A549 (cell line): ENCODE results near the gene MS4A8. TPM values are rescaled to one million over a fixed set of nuclear protein-coding genes. Genes with fewer than 3 reads are reported as not detected.
"Not testable (repeated sequence)": the region's sequence is repeated elsewhere in the genome, so short reads cannot be mapped to it uniquely, and the experiment has no call there.

Source experiments
- ATAC-seq, 2 experiments: fragments of 200-7000 bp in 1 of 2; fragments of >200 bp in 1 of 2; cut with Nextera tagmentation in 1 of 2; cut with Tn5 transposase in 1 of 2; 3 replicates each; pipeline versions ENCODE4 v1.8.0 to v1.9.1; 2018 to 2020; ENCODE audit warnings: mild to moderate bottlenecking in 1 of 2, moderate library complexity in 1 of 2
- CTCF ChIA-PET: fragments of 300-600 bp; sonication (Branson Sonifier 250); formaldehyde crosslinking; extraction: SDS; loops from one replicate; lab custom pipeline; 2021; ENCODE audit warnings: antibody characterized with exemption, inconsistent platforms; lab: Yijun Ruan, JAX
- POLR2A ChIA-PET: fragments of 350-600 bp; formaldehyde crosslinking; extraction: SDS; loops from one replicate; lab custom pipeline; 2021; ENCODE audit warnings: antibody characterized with exemption, inconsistent platforms; lab: Yijun Ruan, JAX
- DNase-seq, 2 experiments: peaks; one replicate each; pipeline versions ENCODE4 v3.0.0 to v3.0.0-alpha.2; 2011 to 2016; ENCODE audit warnings: low read depth in 1 of 2, low spot score in 1 of 2
- FAIRE-seq: peaks from 2 replicates; lab custom pipeline; 2011; peaks lifted over from hg19 to GRCh38; lab: Jason Lieb, UNC
- H3K27ac ChIP-seq, 2 experiments: fragments of >200 bp; sonication (Bioruptor Twin); formaldehyde crosslinking; 3 replicates each; pipeline ENCODE4 v1.5.1; 2016 to 2017
- H3K4me1 ChIP-seq: fragments of >200 bp; sonication (Bioruptor Twin); formaldehyde crosslinking; 3 replicates; pipeline ENCODE4 v1.6.1; 2016
- H3K4me2 ChIP-seq: fragments of >200 bp; sonication (Bioruptor Twin); formaldehyde crosslinking; 3 replicates; pipeline ENCODE4 v1.6.1; 2016
- H3K4me3 ChIP-seq: fragments of >200 bp; sonication (Bioruptor Twin); formaldehyde crosslinking; 3 replicates; pipeline ENCODE4 v1.5.1; 2016
- H3K9me3 ChIP-seq: fragments of >200 bp; sonication (Bioruptor Twin); formaldehyde crosslinking; 3 replicates; pipeline ENCODE4 v1.6.1; 2016
- CBX2 ChIP-seq: fragments of 200-600 bp; sonication (generic); IDR thresholded peaks from 2 replicates; pipeline ENCODE4 v1.6.1; 2016; ENCODE audit warnings: low read depth, mild to moderate bottlenecking, borderline replicate concordance
- CEBPB ChIP-seq, 2 experiments: fragments of >200 bp in 1 of 2; sonication (Bioruptor Twin) in 1 of 2; formaldehyde crosslinking in 1 of 2; IDR thresholded peaks; 2 replicates each; pipeline ENCODE4 v1.6.1; 2012 to 2016
- CTCF ChIP-seq: fragments of >200 bp; sonication (Bioruptor Twin); formaldehyde crosslinking; IDR thresholded peaks from 3 replicates; pipeline ENCODE4 v1.5.1; 2016
- EHF ChIP-seq: fragments of 250-450 bp; sonication (Bioruptor Pico); IDR thresholded peaks from 2 replicates; pipeline ENCODE4 v1.5.0; 2020; ENCODE audit warnings: mild to moderate bottlenecking
- EHMT2 ChIP-seq: fragments of 200-600 bp; sonication (generic); IDR thresholded peaks from 2 replicates; pipeline ENCODE4 v1.6.1; 2016; ENCODE audit warnings: antibody characterized with exemption, low read depth, mild to moderate bottlenecking, moderate library complexity
- FOSL2 ChIP-seq, 2 experiments: fragments of 450-650 bp in 1 of 2; fragments of >200 bp in 1 of 2; sonication (Bioruptor Twin) in 1 of 2; formaldehyde crosslinking; IDR thresholded peaks; 2 replicates each; pipeline versions ENCODE4 v1.5.0 to v1.6.1; 2016 to 2020; ENCODE audit warnings: mild to moderate bottlenecking in 1 of 2, moderate library complexity in 1 of 2
- GATA3 ChIP-seq: IDR thresholded peaks from 2 replicates; pipeline ENCODE4 v1.6.1; 2012; ENCODE audit warnings: borderline replicate concordance
- HES2 ChIP-seq: fragments of >200 bp; sonication (Bioruptor Twin); formaldehyde crosslinking; IDR thresholded peaks from 2 replicates; pipeline ENCODE4 v1.6.1; 2016
- MAFK ChIP-seq: fragments of 450-650 bp; IDR thresholded peaks from 2 replicates; pipeline ENCODE4 v1.6.1; 2014; ENCODE audit not compliant: partially characterized antibody
- MAZ ChIP-seq: fragments of 150-350 bp; IDR thresholded peaks from 2 replicates; pipeline ENCODE4 v1.6.1; 2014; ENCODE audit warnings: antibody characterized with exemption, low read depth, low read length, borderline replicate concordance
- RAD21 ChIP-seq, 2 experiments: fragments of >200 bp in 1 of 2; sonication (Bioruptor Twin) in 1 of 2; formaldehyde crosslinking in 1 of 2; IDR thresholded peaks in 1 of 2; conservative IDR thresholded peaks in 1 of 2; 2 replicates in 1 of 2; 3 replicates in 1 of 2; pipeline ENCODE4 v1.6.1; 2012 to 2018; ENCODE audit warnings: inconsistent platforms in 1 of 2
- RCOR1 ChIP-seq: fragments of 150-350 bp; IDR thresholded peaks from 2 replicates; pipeline ENCODE4 v1.6.1; 2014; ENCODE audit warnings: antibody characterized with exemption, low read length, low read depth
- SREBF2 ChIP-seq: fragments of 450-650 bp; IDR thresholded peaks from 2 replicates; pipeline ENCODE4 v1.6.1; 2014; ENCODE audit warnings: mild to moderate bottlenecking, moderate library complexity
- ZSCAN20 ChIP-seq: fragments of 250-450 bp; sonication (Bioruptor Pico); IDR thresholded peaks from 2 replicates; pipeline ENCODE4 v1.8.0; 2022; ENCODE audit warnings: mild to moderate bottlenecking, moderate library complexity
- whole genome bisulfite sequencing: methylation state at CpG from one replicate; pipeline ENCODE4 v1.1.6; 2017; ENCODE audit errors: missing lambda C conversion rate; 5-methylcytosine and 5-hydroxymethylcytosine counted together
- polyA plus RNA-seq, 4 experiments: library from polyadenylated mRNA; depleted of rRNA in 3 of 4; stranded (reverse); fragments of >200 nt; fragmentation: RNase III in 1 of 4; extraction: RNeasy Plus Mini Kit Qiagen cat#74134 plus additional on column Dnase treatment in 1 of 4; gene quantifications; 2 replicates in 3 of 4; 3 replicates in 1 of 4; pipeline ENCODE4 v1.2.3, GENCODE V29; 2011 to 2017

Gene MS4A8
- polyA plus RNA-seq, 2 of the 4 experiments (the other 2 are of a cell fraction): not detected

- Histone ChIP-seq H3K4me3 (no peak within 1 kb of the TSS), H3K4me1 (no peaks in the 10 kb centered on the region), H3K9me3 (no peaks in the 10 kb centered on the region), H3K27ac (no peak within 1 kb of the TSS), H3K4me2 (no peak within 1 kb of the TSS)
- FAIRE-seq (no peak), ATAC-seq (peak; percentile 67 to 85; a peak in 5 of 6 replicates), DNase-seq (peak; percentile 41 to 53)
- TF ChIP-seq EHF (CRISPR knock-in tag): no peak
- TF ChIP-seq HES2: no peak
- TF ChIP-seq CTCF: peak; percentile 33
- TF ChIP-seq RAD21 (conservative IDR thresholded peaks at IDR 0.05 in 1 of 2, IDR thresholded peaks at IDR 0.05 in 1 of 2): peak; percentile 17 to 19; a peak in 1 of 5 replicates
- CTCF ChIA-PET: interaction anchor here (0.7 to 1.8 kb wide), 7 partner anchors 10 to 412 kb away, joined by 3 to 8 read pairs (median 3); no protein-coding TSS in a partner anchor
- POLR2A ChIA-PET: no interaction called here
- 35% methylated on average over 14 of the region's 14 CpGs for WGBS
Measured at GRCh38 chr11:60756307-60757032, 57.1 kb downstream of the MS4A8 start, which contains the start of gene MS4A15. Gene MS4A15, plus strand, starts transcription at chr11:60756867. Its CDS starts 6,867 bp downstream, at chr11:60763734.

GRCh38 chr11:60757231-60757800 lies 57.9 kb downstream of the MS4A8 start:
- ChIA-PET CTCF (interaction anchor here (1.1 to 1.8 kb wide), 6 partner anchors 9 to 412 kb away, joined by 3 to 8 read pairs (median 4); no protein-coding TSS in a partner anchor), POLR2A (no interaction called here)
- no peak for ATAC-seq
- whole genome bisulfite sequencing: 45% methylated on average over 19 of the region's 19 CpGs
- Histone ChIP-seq H3K4me2 (no peak overlapping the region), H3K4me3 (no peak overlapping the region), H3K4me1 (no peaks in the 10 kb centered on the region), H3K27ac (no peak overlapping the region), H3K9me3 (no peaks in the 10 kb centered on the region)
- no peak for DNase-seq
- TF ChIP-seq MAZ (no peak), ZSCAN20 (CRISPR knock-in tag) (no peak), SREBF2 (no peak), CBX2 (no peak), FOSL2 (IDR thresholded peaks at IDR 0.05) (no peak), FOSL2 (CRISPR knock-in tag; IDR thresholded peaks at IDR 0.05) (no peak), RCOR1 (no peak), EHMT2 (no peak), GATA3 (no peak), CEBPB (IDR thresholded peaks at IDR 0.05) (no peak)
- no peak for FAIRE-seq

GRCh38 chr11:60758671-60759070 lies 59.3 kb downstream of the MS4A8 start:
- H3K4me2 ChIP-seq, H3K9me3 ChIP-seq, H3K4me3 ChIP-seq, FAIRE-seq, H3K27ac ChIP-seq, ATAC-seq, POLR2A ChIA-PET, DNase-seq, H3K4me1 ChIP-seq: not testable (repeated sequence)
- 55% methylated on average over 4 of the region's 4 CpGs for WGBS
- CTCF ChIA-PET: interaction anchor here (1.5 kb wide), 1 partner anchor 17 kb away, joined by 9 read pairs; no protein-coding TSS in a partner anchor

GRCh38 chr11:60759438-60760225 lies 60.2 kb downstream of the MS4A8 start:
- H3K27ac ChIP-seq, FAIRE-seq, H3K4me1 ChIP-seq, H3K9me3 ChIP-seq, DNase-seq, POLR2A ChIA-PET, H3K4me2 ChIP-seq, H3K4me3 ChIP-seq, ATAC-seq: not testable (repeated sequence)
- CTCF ChIA-PET: interaction anchor here (0.9 kb wide), 1 partner anchor 13 kb away, joined by 3 read pairs; no protein-coding TSS in a partner anchor
- TF ChIP-seq MAFK: peak; percentile 19
- 34% methylated on average over 22 of the region's 22 CpGs for WGBS
